PC-9 (cell line): Measurements from ENCODE around the gene KRTAP21-3.

Experiments
- CTCF ChIP-seq: fragments of 200-600 bp; sonication (generic); conservative IDR thresholded peaks from 2 replicates; pipeline ENCODE4 v1.6.1; 2017; ENCODE audit warnings: mixed run types, antibody characterized with exemption, mild to moderate bottlenecking, moderate library complexity
- EZH2 ChIP-seq: fragments of 200-600 bp; sonication (generic); IDR thresholded peaks from 2 replicates; pipeline ENCODE4 v1.8.0; 2017; ENCODE audit warnings: antibody characterized with exemption, low read depth

- TF ChIP-seq CTCF, result no peak
- no peak for TF ChIP-seq EZH2
Measured at GRCh38 chr21:30733026-30733425, 14.4 kb upstream of the KRTAP21-3 start.
